Raji (cell line): ENCODE data around the gene ZNF436.

Experiments used
- POLR2A ChIP-seq: IDR thresholded peaks from 2 replicates; pipeline ENCODE4 v1.6.1; 2011; ENCODE audit warnings: low read depth, low read length, control low read depth; ENCODE audit not compliant: insufficient read depth

Gene ZNF436

GRCh38 chr1:23376890-23377811 is 7.5 kb upstream of the ZNF436 start:
- no peak for TF ChIP-seq POLR2A

- no peak for TF ChIP-seq POLR2A
Observed at GRCh38 chr1:23371987-23372880, 2.6 kb upstream of the ZNF436 start.

DNA sequence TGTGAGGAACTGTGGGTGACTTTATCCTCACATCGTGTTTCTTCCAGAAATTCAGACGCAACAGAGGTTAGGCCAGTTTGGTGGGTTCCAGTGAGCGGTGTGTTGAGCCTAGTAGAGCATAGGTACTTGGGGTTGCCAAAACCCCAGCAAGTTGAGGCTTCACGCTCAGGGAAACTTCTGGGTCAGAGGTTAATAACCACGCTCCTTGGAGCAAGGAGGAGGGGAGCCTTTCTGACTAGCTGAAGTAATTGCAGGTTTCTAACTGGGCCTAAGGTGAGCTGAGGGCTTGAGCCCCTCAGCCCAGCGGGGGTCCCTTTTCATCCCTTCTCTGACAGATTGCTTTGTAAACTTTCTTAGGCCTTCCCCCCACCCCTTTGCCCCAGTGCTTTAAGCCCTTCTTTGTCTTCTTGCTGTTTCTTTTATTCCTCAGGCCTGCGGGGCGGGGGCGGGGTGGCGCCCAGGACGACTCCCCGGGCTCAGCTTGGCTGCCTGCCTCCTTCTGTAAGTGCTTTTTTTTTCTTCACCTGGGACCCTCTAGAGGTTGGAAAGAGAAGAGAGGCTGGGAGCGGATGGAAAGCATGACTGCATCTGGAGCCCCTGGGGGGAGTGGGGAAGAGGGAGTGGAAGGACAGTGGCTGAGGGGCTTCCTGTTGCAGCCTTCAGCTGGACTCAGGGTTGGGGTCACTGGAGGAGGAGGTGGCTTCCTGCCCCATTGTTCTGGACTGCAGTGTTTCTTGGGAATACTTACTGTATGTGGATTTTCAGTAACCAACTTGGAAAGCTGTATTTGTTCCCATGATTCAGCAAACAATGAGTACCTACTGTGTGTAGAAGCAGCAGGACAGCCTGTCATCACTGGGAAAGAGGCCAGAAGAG is 1.3 kb upstream of the ZNF436 start:
- TF ChIP-seq POLR2A: no peak

GRCh38 chr1:23370330-23370708 is 683 bp upstream of the ZNF436 start:
- no peak for TF ChIP-seq POLR2A

- peak; percentile 92 for TF ChIP-seq POLR2A
Observed at GRCh38 chr1:23368562-23369334, 888 bp downstream of the ZNF436 start.

GRCh38 chr1:23367791-23368561 is 1.7 kb downstream of the ZNF436 start:
- TF ChIP-seq POLR2A: peak; percentile 97

DNA sequence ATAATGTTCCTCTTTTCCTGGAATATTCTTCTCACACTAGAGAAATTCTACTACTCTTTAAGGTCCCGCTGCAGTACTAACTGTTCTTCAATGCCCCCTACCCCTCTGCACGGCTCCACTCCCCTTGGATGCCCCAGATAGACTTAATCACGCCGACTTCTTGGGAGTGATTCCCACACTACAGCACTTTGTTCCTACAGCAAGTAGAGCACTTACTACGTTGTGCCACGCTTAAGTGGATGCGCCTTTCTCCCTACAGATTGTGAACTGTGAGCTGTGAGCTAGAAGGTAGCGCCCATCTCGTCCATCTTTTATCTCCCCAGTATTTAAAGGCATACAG is 2.2 kb downstream of the ZNF436 start:
- TF ChIP-seq POLR2A: no peak

DNA sequence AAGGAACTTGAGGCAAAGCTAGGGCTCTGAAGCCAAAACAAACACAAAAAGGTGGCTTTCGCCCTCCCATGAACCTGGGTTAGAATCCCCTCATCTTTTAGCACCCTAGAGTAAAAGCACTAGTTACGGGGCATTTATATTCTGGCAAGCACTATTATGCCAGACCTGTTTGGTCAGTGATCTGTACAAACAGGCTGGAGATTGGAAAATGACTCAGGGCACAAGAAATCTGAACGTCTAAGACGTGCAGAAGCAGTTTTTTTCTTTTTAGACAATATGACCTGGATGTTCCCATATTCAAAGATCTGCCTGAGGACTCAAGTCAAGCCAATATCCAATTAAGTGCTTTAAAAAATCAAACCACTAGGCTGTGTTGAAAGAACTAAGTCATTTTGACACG is 3.0 kb downstream of the ZNF436 start:
- TF ChIP-seq POLR2A: no peak

DNA sequence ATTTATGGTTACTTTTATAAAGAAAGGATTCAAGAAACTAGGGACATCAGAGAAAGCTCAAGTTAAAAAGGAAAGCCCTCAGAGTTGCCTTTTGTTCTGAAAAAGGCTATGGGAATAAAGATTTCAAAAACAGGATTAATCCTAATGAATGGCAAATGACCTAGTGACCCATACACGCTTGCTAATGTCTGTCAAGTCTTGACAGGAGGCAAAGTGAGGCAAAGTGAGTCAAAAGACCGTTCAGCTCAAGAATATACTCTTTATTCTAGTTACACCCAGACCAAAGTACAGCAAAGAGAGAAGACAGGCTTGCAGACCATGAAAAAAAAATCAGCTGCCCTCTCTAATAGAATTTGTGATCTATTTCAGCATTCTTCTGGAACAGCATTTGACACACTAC is 3.5 kb downstream of the ZNF436 start:
- TF ChIP-seq POLR2A: no peak

GRCh38 chr1:23362218-23362713 is 7.4 kb downstream of the ZNF436 start:
- no peak for TF ChIP-seq POLR2A

DNA sequence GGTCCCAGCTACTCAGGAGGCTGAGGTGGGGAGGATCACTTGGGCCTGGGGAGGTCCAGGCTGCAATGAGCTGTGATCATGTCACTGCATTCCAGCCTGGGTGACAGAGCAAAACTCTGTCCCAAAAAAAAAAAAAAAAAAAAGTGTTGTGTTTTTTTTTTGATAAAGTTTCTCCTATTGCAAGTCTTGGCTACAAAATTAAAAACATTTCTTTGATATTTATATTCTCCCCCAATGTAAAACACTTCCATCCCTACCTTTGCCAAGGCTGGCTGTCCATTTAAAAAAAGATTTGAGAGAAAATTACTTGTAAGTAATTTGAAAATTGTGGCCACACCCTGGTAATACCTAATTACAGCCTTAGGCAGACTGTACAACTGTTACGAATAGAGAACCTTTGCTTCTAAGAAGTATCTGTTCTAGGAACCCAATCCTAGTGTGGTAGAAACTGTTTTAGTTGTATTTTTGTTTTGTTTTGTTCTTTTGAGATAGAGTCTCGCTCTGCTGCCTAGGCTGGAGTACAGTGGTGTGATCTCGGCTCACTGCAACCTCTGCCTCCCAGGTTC is 11.2 kb downstream of the ZNF436 start:
- TF ChIP-seq POLR2A: no peak

GRCh38 chr1:23357138-23357908 is 12.3 kb downstream of the ZNF436 start:
- TF ChIP-seq POLR2A: no peak

- TF ChIP-seq POLR2A: no peak
Observed at GRCh38 chr1:23356471-23357137, 13.0 kb downstream of the ZNF436 start.
